Right lobe of liver (tissue), 6 donors: ENCODE results near the gene FAM89A. TPM values are rescaled to one million over a fixed set of nuclear protein-coding genes. Genes with fewer than 3 reads are reported as not detected.

ENCODE experiments used
- ATAC-seq, 4 donors: fragments of 200-7000 bp; cut with Tn5 transposase; one replicate each; pipeline ENCODE4 v1.9.1; 2020; ENCODE audit warnings: mild to moderate bottlenecking in 4 of 4, moderate library complexity in 4 of 4
- DNase-seq, 3 donors: peaks; one replicate each; pipeline ENCODE4 v3.0.0-alpha.2; 2020
- H3K27ac ChIP-seq, 3 donors: fragments of 200-600 bp; one replicate each; pipeline ENCODE4 v1.8.0; 2022
- H3K27me3 ChIP-seq, 2 donors: fragments of 200-600 bp; one replicate each; pipeline ENCODE4 v1.8.0; 2022
- H3K36me3 ChIP-seq, 4 donors: fragments of 200-600 bp; sonication (generic) in 1 of 4; one replicate each; pipeline versions ENCODE4 v1.5.1 to v1.8.0; 2017 to 2022; ENCODE audit warnings: control low read depth in 1 of 4
- H3K4me1 ChIP-seq, 4 donors: fragments of 200-600 bp; sonication (generic) in 1 of 4; one replicate each; pipeline versions ENCODE4 v1.5.1 to v1.8.0; 2017 to 2022; ENCODE audit warnings: control low read depth in 1 of 4
- H3K4me3 ChIP-seq, 3 donors: fragments of 200-600 bp; one replicate each; pipeline ENCODE4 v1.8.0; 2022
- H3K9me3 ChIP-seq, 4 donors: fragments of 200-600 bp; sonication (generic) in 1 of 4; one replicate each; pipeline versions ENCODE4 v1.5.1 to v1.8.0; 2017 to 2022; ENCODE audit warnings: control low read depth in 1 of 4
- CTCF ChIP-seq, 4 donors: fragments of 200-600 bp in 3 of 4; fragments of 450-650 bp in 1 of 4; IDR thresholded peaks; one replicate each; pipeline versions ENCODE4 v1.5.1 to v1.8.0; 2016 to 2022; ENCODE audit warnings: antibody characterized with exemption in 4 of 4, mild to moderate bottlenecking in 2 of 4
- POLR2A ChIP-seq: fragments of 450-650 bp; IDR thresholded peaks from one replicate; pipeline ENCODE4 v1.6.1; 2017; ENCODE audit warnings: antibody characterized with exemption, mild to moderate bottlenecking
- WGBS: methylation state at CpG from one replicate; pipeline ENCODE4 v1.1.6; 2018; ENCODE audit warnings: low coverage, low lambda C conversion rate; ENCODE audit not compliant: insufficient coverage; ENCODE audit errors: missing lambda C conversion rate; 5-methylcytosine and 5-hydroxymethylcytosine counted together
- intact Hi-C, 2 donors: fragments of 100-400 bp; cut with DNase I; formaldehyde crosslinking; loops; one replicate each; pipeline versions ENCODE4 v1.11.2 to v1.14.1; 2022
- total RNA-seq, 6 experiments: library from RNA; depleted of rRNA in 2 of 6; stranded (reverse); fragments of >200 nt in 2 of 6; fragmentation: NEBNext Ultra II Directional in 3 of 6; extraction: Animal tissue kit (Norgen Biotek cat#: 25700) in 3 of 6; gene quantifications; one replicate each; pipeline versions ENCODE4 v1.1.0 to v1.2.4, GENCODE V29; 2016 to 2023
- donor health status: DM: no; HTN: yes; CAD: no.
- donor health status: DM: no; HTN: no; CAD: no.
- donor health status: DM: no; HTN: no; CAD: no.
- donor health status: DM: no; HTN: yes; CAD: no.
- donor health status: DM: no; HTN: yes; CAD: no.

Gene FAM89A
- total RNA-seq, 6 experiments from 2014 or later: 3.7 to 12.8 (median 6.8) TPM

- Histone ChIP-seq H3K27ac (peak overlapping the region in 2 of 3 donors; percentile 14 to 20), H3K4me3 (peak overlapping the region; percentile 63 to 78 (median 63)), H3K4me1 (peaks cover 0 to 12% (median 5%) of the 10 kb centered on the region in 4 donors), H3K36me3 (no peaks in the 10 kb centered on the region), H3K27me3 (no peaks in the 10 kb centered on the region), H3K9me3 (no peaks in the 10 kb centered on the region)
- ATAC-seq (peak in 2 of 4 donors; percentile 2 to 5), DNase-seq (peak; percentile 39 to 64 (median 52))
- intact Hi-C loops: no loop called here
- TF ChIP-seq CTCF (IDR thresholded peaks at IDR 0.05) (peak in 1 of 4 donors; percentile 6), POLR2A (no peak)
- WGBS: 4% methylated on average over 14 of the region's 52 CpGs
These were observed 62.1 kb downstream of the FAM89A start for GRCh38 chr1:230977761-230978490.

GRCh38 chr1:230976825-230977747 lies 63.0 kb downstream of the FAM89A start:
- no peak for ATAC-seq
- intact Hi-C loops: no loop called here
- H3K4me1 ChIP-seq: peaks cover 0 to 12% (median 5%) of the 10 kb centered on the region in 4 donors

GRCh38 chr1:230976360-230976759 lies 63.7 kb downstream of the FAM89A start:
- Histone ChIP-seq H3K36me3 (no peaks in the 10 kb centered on the region), H3K27me3 (no peaks in the 10 kb centered on the region), H3K9me3 (no peaks in the 10 kb centered on the region), H3K4me1 (peaks cover 0 to 12% (median 5%) of the 10 kb centered on the region in 4 donors), H3K4me3 (no peak overlapping the region), H3K27ac (no peak overlapping the region)
- TF ChIP-seq POLR2A (no peak), CTCF (IDR thresholded peaks at IDR 0.05) (no peak)
- DNase-seq (no peak), ATAC-seq (no peak)
- WGBS: 86% methylated on average over 4 of the region's 4 CpGs
- intact Hi-C loops: no loop called here

More at GRCh38 chr1:230976825-230977747, 63.0 kb downstream of the FAM89A start:
- Histone ChIP-seq H3K9me3 (no peaks in the 10 kb centered on the region), H3K27ac (peak overlapping the region in 2 of 3 donors; percentile 14 to 20), H3K4me3 (peak overlapping the region; percentile 63 to 78 (median 63)), H3K27me3 (no peaks in the 10 kb centered on the region), H3K36me3 (no peaks in the 10 kb centered on the region)
- no peak for DNase-seq
- TF ChIP-seq CTCF (IDR thresholded peaks at IDR 0.05) (no peak), POLR2A (no peak)
- 59% methylated on average over 14 of the region's 14 CpGs for WGBS

GRCh38 chr1:230975636-230976035 lies 64.4 kb downstream of the FAM89A start:
- intact Hi-C loops: no loop called here
- Histone ChIP-seq H3K36me3 (no peaks in the 10 kb centered on the region), H3K9me3 (no peaks in the 10 kb centered on the region), H3K27ac (no peak overlapping the region), H3K27me3 (no peaks in the 10 kb centered on the region), H3K4me3 (no peak overlapping the region), H3K4me1 (peaks cover 0 to 12% (median 5%) of the 10 kb centered on the region in 4 donors)
- no peak for TF ChIP-seq CTCF (IDR thresholded peaks at IDR 0.05)
- no peak for TF ChIP-seq POLR2A
- DNase-seq (no peak), ATAC-seq (no peak)
- 92% methylated on average over 2 of the region's 3 CpGs for WGBS
